ENCODE results near the gene TNFRSF14.

DNA sequence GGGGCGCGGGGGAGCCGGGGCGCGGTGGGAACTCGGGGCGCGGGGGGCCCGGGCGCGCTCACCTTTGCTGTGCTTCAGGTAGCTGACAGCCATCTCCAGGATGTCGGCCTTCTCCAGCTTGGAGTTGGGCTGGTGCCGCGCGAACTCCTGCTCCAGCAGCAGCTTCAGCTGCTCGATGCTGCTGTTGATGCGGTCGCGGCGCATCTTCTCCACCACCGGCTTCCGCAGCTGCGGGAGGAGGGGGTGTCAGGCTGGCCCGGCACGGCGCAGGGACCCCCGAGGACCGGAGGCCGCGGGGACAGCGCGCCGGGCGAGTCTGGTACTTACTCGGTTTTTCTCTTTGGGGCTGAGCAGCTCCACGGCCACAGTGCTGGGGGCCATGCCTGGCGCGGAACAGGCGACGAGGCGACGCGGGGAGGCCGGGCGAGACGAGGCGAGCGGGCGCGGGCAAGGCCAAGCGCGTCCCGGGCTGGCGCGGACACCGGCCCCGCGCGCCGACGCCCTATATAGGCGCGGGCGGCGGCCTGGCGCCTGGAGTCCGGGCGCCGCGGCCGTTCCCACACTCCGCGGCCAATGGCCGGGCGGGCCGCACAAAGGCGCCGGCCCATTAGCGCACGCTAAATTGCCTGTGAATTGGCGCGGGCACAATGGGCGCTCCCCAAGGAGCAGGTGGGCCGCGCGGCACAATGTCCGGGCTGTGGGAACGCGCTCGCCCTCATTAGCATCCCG lies 26.2 kb upstream of the TNFRSF14 start, which contains the start of gene HES5:
- no peak for TF ChIP-seq JUND (IDR thresholded peaks at IDR 0.05)
- no peak for TF ChIP-seq FOXA1 (IDR thresholded peaks at IDR 0.05)
- TF ChIP-seq YY1 (IDR thresholded peaks at IDR 0.05) = no peak
- no peak for TF ChIP-seq GABPA (IDR thresholded peaks at IDR 0.05 in 1 of 2, conservative IDR thresholded peaks at IDR 0.05 in 1 of 2)
